Measurements from ENCODE around the gene HEXIM1. TPM values are rescaled to one million over a fixed set of nuclear protein-coding genes. Genes with fewer than 3 reads are reported as not detected.

HEXIM1 gene
- total RNA-seq, 6 experiments from 2014 or later = 14.0 to 27.1 (median 19.6) TPM

DNA sequence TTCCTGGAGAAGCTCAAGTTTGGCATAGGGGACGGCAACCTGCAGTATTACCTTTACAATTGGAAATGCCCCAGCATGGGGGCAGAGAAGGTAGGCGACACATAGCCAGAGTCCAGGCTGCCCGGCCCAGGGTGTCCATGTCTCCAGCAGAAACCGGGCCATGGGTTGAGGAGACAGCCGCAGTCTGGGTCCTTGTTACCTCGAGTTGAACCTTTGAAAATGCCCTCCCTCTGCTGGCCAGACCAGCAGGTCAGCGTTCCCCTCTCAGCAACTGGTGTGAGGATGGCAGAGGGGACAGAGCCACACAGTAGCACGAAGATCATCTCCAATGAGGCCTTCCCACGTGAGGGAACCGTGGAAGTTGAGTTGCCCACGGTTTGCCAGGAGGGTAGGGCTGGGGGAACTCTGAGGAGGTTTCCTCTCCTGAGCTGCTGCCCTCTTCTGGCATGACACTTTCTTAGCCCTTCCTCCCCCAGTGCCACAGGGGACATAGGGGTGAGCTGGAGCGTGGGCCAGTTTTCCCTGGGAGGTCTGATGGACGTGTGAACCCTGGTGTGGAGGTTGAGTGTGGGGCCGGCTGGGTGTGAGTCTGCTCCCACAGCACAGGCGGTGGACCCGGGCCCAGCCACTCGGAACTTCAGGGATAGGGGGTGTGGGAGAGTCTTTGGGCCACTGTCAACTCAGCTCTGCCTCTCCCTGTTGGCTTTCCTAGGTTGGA, 43.2 kb upstream of the HEXIM1 start:
- Histone ChIP-seq H3K27me3 (no peaks in the 10 kb centered on the region), H3K27ac (no peak overlapping the region), H3K4me1 (no peaks in the 10 kb centered on the region), H3K9me3 (no peaks in the 10 kb centered on the region), H3K36me3 (peaks cover 0 to 78% (median 44%) of the 10 kb centered on the region in 4 donors), H3K4me3 (no peak overlapping the region)
- no peak for ATAC-seq
- intact Hi-C loops (cut with DNase I) = loop anchor here (5.0 to 10.0 kb wide), 2 partner anchors 70 to 73 kb away; no protein-coding TSS in a partner anchor
- 77% methylated on average over 3 of the region's 17 CpGs for WGBS (ENCODE audit: insufficient coverage, low coverage, low lambda C conversion rate, missing lambda C conversion rate)
- peak in 1 of 3 donors; percentile 42 for DNase-seq
- TF ChIP-seq, protein P1, sequence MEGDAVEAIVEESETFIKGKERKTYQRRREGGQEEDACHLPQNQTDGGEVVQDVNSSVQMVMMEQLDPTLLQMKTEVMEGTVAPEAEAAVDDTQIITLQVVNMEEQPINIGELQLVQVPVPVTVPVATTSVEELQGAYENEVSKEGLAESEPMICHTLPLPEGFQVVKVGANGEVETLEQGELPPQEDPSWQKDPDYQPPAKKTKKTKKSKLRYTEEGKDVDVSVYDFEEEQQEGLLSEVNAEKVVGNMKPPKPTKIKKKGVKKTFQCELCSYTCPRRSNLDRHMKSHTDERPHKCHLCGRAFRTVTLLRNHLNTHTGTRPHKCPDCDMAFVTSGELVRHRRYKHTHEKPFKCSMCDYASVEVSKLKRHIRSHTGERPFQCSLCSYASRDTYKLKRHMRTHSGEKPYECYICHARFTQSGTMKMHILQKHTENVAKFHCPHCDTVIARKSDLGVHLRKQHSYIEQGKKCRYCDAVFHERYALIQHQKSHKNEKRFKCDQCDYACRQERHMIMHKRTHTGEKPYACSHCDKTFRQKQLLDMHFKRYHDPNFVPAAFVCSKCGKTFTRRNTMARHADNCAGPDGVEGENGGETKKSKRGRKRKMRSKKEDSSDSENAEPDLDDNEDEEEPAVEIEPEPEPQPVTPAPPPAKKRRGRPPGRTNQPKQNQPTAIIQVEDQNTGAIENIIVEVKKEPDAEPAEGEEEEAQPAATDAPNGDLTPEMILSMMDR (IDR thresholded peaks at IDR 0.05) = no peak
- no peak for TF ChIP-seq POLR2A (IDR thresholded peaks at IDR 0.05)

DNA sequence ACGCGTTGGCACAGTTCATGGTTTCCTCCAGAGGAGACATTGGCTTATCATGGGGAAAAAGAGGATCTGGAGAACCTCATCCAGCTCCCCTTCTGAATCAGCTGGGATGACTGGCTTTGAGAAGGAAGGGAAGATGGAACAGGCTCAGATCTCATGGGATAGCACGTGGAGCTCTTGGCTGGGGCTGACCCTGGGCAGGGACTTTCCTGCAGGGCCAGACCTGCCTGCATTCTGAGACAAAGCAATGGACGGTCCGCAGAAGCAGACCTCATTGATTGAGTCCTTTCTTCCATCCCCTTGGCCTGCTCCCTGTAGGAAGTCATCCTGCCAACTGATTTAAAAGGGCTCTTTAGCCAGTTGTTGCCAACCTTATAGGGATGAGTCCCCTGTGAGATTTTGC, 42.2 kb upstream of the HEXIM1 start:
- Histone ChIP-seq H3K36me3 (peaks cover 0 to 71% (median 43%) of the 10 kb centered on the region in 4 donors), H3K27me3 (no peaks in the 10 kb centered on the region), H3K27ac (no peak overlapping the region), H3K4me3 (no peak overlapping the region), H3K9me3 (no peaks in the 10 kb centered on the region), H3K4me1 (no peaks in the 10 kb centered on the region)
- ATAC-seq = no peak
- intact Hi-C loops (cut with DNase I) = loop anchor here in 1 of 2 donors (10.0 kb wide), 1 partner anchor 71 kb away; no protein-coding TSS in a partner anchor
- DNase-seq = no peak
- 77% methylated on average over 2 of the region's 5 CpGs for WGBS (ENCODE audit: insufficient coverage, low coverage, low lambda C conversion rate, missing lambda C conversion rate)
- TF ChIP-seq, protein P1 (IDR thresholded peaks at IDR 0.05) = no peak
- TF ChIP-seq POLR2A (IDR thresholded peaks at IDR 0.05) = no peak

DNA sequence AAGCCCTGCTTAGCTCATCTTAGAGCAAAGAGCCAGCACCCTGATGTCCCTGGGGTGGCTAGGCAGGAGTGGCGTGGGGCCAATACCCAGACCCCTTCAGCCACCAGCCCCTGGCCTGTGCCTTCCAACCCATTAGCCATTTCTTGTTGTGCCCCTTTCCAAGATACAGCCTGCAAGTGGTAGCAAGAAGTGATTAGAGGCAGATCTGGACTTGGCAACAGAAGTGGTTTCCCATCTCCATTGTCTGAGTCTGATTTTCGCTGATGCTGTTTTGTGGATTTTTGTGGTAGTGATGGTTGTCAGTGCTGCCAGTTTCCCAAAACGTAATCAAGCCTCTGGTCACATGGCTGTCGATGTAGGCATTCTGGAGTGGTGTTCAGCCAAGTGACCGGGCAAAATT, 41.7 kb upstream of the HEXIM1 start:
- Histone ChIP-seq H3K4me1 (no peaks in the 10 kb centered on the region), H3K4me3 (no peak overlapping the region), H3K9me3 (no peaks in the 10 kb centered on the region), H3K27ac (no peak overlapping the region), H3K36me3 (peaks cover 0 to 67% (median 40%) of the 10 kb centered on the region in 4 donors), H3K27me3 (no peaks in the 10 kb centered on the region)
- intact Hi-C loops (cut with DNase I) = loop anchor here in 1 of 2 donors (10.0 kb wide), 1 partner anchor 72 kb away; no protein-coding TSS in a partner anchor
- no peak for ATAC-seq
- TF ChIP-seq, protein P1 (IDR thresholded peaks at IDR 0.05) = no peak
- no peak for TF ChIP-seq POLR2A (IDR thresholded peaks at IDR 0.05)
- no peak for DNase-seq
- 87% methylated on average over 4 of the region's 5 CpGs for WGBS (ENCODE audit: insufficient coverage, low coverage, low lambda C conversion rate, missing lambda C conversion rate)

DNA sequence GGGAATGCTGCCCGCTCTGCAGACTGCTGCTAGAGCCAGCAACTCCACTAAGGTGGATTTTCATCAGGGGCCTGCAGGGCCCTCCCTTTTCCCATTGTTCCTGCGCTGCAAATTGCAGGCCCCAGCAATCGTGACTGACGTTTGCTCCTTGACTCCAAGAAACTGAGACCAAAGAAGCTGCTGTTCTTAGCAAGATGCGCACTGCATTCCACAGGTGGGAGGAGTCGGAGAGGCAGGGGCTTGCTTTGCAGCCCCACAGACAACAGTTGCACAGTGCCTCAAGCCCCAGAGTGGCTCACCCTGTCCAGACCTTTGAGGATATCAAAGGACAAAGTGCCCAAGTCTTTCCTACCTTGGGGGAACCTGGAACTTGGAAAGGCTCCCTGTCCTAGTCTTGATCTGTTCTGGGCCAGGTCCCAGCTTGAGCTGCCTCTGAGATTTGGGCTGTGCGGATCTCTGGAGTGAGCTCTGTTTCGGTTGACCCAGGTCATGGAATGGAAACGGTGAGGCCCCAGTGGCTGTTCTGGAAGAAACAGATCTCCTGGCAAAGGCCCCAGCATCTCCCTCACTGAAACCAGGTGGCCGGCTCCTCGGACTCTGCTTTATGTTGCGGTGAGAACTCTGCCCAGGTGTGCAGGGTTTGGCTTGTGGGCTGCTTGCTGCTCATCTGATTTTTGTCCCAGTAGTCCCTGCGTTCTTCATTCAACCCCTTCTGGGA, 40.8 kb upstream of the HEXIM1 start:
- WGBS (ENCODE audit: insufficient coverage, low coverage, low lambda C conversion rate, missing lambda C conversion rate) = no CpG with 5 or more reads among the region's 13 CpGs
- no peak for DNase-seq
- H3K4me3 ChIP-seq = no peak overlapping the region
- H3K27ac ChIP-seq = no peak overlapping the region
- H3K36me3 ChIP-seq = peaks cover 0 to 58% (median 35%) of the 10 kb centered on the region in 4 donors
- H3K4me1 ChIP-seq = no peaks in the 10 kb centered on the region
- TF ChIP-seq POLR2A (IDR thresholded peaks at IDR 0.05) = no peak
- TF ChIP-seq, protein P1 (IDR thresholded peaks at IDR 0.05) = no peak
- intact Hi-C loops (cut with DNase I) = loop anchor here in 1 of 2 donors (10.0 kb wide), 1 partner anchor 73 kb away; no protein-coding TSS in a partner anchor
- H3K27me3 ChIP-seq = no peaks in the 10 kb centered on the region
- no peaks in the 10 kb centered on the region for H3K9me3 ChIP-seq
- ATAC-seq = no peak
